ENCODE data around the gene BTBD17.

The BTBD17 gene

DNA sequence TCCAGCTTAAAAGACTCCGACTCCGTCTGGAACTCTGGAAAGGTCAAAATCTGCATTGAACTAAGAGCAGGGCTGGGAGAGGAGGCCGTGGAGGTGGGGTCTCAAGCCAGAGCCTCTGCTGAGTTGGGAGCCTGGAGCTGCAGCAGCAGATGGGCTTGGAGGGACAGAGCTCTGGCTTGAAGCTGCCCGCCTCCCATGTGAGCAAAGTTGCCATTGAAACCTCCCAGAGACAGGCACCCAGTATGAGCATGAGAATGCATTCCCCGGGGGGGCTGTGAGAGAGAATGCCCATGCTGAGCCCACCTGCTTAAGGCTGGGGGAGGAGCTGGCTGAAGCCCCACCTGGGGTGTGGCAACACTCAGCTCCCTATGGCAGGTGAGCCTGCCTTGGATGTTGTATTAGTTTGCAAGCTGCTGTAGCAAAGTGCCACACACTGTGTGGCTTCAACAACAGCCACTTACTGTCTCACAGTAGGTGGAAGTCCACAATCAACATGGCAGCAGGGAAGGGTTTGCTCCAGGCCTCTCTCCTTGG lies 26.1 kb downstream of the BTBD17 start:
- no peak for DNase-seq (ENCODE audit: low spot score)

DNA sequence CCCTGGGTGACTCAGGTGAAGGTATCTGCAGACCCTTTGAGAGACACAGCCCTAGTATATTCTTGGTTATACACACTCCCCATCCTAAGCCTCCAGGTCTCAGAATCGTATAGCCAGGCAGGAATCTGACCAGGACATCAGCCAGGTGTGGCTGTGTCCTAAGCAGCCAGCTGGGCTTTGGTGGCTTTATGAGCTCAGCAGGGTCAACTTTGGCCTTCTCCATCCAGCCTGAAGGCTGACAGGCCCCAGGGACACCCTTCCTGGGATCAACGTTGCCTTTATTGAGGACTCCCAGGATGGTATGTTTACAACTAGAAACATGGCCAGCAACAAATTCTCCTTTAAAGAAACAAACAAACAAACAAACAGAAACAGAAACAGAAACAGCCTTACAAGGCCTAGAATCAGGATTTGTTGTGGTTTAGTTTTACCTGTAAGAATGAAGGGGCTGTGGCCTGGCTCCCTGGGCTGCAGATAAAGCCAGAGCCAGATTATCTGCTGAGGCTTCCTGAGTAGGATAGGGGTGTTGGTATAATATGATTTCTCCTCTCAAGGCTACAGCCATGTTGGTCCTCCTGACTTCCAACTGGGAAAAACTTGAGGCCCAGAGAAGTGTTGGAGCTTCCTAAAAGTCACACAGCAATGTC lies 27.2 kb downstream of the BTBD17 start:
- DNase-seq (ENCODE audit: low spot score) = no peak

DNA sequence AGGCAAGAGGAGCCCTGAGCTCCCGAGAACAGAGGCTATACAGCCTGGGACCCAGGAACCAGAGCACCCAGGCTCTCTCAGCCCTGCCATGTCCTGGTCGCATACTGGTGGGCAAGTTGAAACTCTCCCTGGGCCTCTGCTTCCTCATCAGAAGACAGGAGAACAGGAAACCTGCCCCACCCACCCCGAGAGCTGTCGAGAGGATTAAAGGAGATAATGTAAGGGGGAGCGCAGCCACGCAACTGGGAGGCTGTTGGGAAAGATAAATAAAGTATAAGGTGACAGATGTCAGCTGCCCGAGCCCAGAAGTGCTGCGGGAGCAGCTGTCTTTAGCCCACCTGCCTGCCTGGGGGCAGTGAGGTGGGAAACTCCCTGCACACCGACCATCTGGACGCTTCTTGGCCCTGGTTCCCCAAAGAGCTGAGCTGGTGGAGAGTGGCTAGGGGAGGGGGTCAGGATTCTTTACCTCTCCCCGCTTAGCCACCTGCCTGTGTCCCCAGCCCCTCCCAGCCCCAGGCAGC lies 28.8 kb downstream of the BTBD17 start:
- DNase-seq (ENCODE audit: low spot score) = no peak

DNA sequence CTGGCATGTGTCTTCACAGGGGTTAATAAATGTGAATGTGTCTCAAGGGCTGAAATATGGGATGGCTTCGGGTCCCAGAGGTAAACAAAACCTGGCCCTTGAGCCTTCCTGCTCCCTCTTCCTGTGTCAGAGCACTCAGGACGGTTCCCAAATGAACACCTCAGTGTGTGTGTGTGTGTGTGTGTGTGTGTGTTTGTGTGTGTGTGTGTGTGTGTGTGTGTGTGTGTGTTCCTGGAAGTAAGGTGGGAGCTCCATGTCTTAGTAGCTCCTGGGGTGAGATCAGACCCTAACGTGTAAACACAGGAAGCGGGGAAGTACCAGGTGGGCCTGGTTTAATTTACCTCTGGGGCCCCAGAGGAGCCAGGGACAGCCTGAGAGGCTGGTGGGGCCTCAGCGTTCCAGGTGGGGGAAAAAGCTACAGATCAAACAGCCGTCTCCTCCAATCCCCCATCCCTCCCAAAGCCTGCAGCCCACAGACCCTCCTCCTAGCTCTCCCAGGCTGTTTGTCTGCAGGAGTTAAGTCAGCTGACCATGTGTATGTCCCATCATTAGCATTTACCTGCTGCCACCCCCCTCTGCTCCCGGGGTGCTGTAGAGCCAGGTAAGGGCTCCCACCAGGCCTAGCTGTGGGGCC lies 29.5 kb downstream of the BTBD17 start:
- DNase-seq (ENCODE audit: low spot score) = no peak

DNA sequence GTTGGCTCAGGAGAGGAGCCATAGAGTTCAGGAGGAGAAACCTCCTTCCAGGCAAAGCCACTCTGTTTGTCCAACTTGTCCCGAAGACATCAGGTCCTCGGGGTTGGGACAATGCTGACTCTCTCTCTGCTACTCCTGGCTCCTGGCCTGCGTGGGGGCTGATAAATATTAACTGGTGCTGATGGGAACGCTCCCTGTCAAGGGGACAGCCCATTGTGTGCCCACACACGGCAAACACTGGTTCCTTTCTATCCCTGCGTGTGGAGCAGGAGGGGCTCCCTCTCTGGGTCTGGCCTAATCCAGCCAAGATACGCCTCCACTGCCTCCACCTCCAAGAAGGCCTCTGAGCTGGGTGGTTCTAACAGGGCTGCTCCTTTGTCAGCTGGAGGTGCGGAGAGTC lies 31.2 kb downstream of the BTBD17 start:
- DNase-seq (ENCODE audit: low spot score) = no peak

DNA sequence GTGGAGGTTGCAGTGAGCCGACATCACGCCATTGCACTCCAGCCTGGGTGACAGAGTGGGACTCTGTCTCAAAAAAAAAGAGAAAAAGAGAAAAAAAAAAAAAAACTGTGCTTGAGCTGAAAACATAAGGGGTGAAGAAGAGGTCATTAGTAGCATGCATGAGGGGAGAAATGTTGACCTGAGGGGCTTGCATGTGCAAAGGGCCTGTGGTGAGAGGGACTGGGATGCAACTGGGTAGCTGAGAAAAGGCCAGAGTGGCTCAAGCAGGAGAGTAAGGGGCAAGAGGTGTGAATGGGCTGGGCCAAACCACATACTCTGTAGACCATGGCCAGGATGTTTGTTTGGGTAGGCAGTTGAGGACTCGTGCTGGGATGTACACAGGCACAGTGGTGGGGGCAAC lies 32.3 kb downstream of the BTBD17 start:
- no peak for DNase-seq (ENCODE audit: low spot score)

DNA sequence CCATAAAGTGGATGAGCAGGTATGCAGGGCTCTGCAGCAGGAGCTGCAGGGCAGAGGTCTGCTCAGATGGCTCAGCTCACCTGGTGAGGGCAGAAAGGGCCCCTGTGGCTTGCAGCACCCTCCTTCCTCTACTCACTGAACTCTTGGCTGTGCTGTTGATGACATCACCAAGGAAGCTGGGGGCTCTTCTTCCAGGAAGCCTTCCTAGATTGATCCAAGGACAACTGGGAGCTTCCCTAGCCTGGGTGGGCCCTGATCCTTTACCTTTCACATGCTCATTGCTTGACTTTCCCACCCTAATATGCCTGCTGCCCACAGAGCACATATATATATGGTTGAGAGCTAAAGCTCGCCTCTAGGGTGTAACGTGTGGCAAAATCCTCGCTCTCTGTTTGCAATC lies 33.2 kb downstream of the BTBD17 start:
- DNase-seq (ENCODE audit: low spot score) = no peak

DNA sequence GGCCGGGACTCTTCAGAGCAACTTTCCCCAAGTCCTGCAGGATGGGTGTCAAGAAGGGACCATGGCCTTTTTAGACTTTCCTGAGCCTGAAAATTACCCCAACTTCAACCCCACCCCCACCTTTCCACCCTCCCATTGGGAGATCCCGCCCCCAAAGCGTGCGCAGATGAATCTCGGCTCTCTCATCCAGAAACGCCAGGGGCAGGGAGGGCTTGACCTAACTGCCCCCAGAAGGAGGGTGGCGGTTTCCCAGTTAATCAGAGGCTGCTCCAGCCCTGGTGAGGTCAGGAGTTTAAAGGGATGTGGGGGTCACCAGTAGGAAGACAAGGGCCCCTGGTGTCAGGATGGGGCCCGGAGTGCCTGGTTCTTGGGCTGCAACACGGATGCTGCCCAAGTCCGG lies 35.2 kb downstream of the BTBD17 start:
- DNase-seq (ENCODE audit: low spot score) = no peak

DNA sequence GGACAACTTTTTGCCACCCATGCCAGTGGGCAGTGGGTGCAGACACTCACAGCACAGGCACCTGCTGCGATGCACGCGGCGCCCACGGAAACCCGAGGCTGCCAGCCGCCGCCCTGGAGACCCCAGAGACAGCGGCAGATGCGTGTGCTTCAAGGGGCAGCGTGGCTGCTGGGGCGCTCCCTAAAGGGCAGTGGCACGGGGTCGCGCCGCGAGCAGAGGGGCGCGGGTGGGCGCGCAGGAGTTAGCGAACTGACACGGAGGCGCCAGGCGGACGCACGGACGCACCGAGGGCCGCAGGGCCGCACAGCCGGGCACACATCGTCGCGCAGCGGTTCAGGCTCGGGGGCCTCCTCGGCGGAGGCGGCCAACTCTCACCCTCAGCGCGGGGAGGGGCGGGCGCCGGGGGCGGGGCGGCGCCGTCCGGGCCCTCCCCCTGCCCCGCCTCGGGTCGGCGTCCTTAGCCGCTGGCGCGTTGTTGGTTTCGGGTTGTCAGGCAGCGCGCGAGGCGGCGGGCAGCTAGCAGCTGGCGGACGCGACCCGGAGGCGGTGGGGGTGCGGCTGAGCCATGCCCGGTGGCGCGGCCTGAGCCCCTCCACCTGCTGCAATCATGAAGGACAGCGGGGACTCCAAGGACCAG lies 35.8 kb downstream of the BTBD17 start, which contains the start of gene KIF19:
KIF19 (plus strand) TSS at position 484 of the 637 bp plus-strand sequence; CDS start at position 608, 124 bp downstream.
- no peak for DNase-seq (ENCODE audit: low spot score)

DNA sequence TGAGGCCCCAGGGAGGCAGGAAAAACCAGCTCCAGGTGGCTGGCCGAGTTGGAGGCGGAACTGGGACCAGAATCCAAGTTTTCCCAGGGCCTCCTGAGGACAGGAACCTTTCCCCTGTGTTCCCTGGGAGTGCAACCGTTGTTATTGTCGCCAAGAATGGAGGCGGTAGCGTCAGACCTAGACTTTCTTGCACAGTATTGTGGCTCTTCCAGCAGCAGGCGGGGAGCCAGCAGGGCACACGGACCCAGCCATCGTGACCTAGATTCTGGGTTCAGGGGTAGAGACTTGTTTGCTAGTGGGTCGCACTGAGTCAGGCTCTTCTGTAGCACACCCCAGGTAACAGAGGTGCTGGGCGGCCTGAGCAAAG lies 36.3 kb downstream of the BTBD17 start:
- no peak for DNase-seq (ENCODE audit: low spot score)

DNA sequence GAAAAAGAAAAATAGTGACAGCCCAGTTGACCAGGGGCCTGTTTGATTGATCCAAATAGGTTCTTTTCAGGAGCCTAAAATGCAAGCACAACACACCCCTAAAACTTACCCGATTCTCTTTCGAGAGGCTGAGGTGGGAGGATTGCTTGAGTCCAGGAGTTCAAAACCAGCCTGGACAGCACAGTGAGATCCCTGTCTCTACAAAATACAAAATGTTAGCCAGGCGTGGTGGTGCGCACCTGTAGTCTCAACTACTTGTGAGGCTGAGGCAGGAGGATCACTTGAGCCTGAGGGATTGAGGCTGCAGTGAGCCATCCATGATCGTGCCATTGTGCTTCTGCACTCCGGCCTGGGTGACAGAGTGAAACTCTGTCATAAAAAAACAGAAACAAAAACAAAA lies 37.1 kb downstream of the BTBD17 start:
- DNase-seq (ENCODE audit: low spot score) = no peak

DNA sequence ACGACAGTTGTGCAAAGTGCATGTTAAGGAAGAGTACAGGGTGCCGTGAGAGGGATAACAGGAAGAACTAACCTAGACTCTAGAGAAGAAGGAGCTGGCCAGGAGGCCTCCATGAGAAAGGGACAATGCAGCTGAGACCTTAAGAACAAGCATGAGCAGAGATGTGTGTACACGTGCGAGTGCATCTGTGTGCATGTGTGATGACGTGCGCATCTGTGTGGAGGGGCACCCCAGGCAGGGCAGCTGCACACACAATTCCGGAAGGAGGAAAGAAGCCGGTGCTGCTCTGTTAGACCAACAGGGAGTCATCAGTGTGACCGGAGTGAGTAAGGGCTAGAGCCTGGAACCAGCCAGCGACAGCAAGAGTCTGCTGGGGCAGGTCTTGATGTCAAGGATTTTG lies 43.3 kb downstream of the BTBD17 start:
- DNase-seq (ENCODE audit: low spot score) = no peak

DNA sequence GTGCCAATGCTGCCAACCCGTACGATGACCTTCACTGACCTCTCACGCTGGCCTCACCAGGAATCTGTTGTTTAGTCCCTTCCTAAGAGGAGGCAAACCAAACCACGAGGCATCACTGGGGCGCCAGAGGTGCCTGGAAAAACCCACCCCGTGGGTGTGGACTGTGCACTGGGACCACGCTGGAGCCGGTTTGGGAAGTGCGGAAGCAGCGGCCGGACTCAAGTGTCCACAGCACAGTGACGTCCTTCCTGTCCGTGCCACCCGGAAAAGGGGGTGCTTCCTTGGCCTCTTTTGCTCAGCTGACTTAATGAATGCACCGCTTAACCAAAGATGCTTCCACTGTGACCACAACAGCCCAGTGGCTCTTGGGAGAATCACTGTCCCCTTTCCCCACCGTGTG lies 44.6 kb downstream of the BTBD17 start:
- no peak for DNase-seq (ENCODE audit: low spot score)

DNA sequence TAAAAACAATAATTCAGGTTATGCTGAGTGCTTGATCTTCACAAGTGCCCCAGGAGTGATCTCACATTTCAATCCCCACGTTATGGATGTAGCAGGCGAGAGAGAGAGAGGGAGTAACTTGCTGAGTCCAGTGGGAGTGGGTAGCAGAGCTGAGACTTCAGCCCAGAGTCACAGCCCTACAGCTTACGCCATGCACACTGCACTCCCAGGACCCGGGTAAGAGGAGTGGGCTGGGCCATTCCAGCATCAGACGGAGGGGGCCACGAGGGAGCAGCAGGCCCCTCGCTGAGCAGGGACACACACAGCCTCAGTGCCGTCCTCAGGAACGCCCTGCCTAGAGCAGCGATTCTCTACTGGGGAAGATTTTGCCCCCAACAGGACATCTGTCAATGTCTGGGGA lies 45.4 kb downstream of the BTBD17 start:
- DNase-seq (ENCODE audit: low spot score) = no peak

DNA sequence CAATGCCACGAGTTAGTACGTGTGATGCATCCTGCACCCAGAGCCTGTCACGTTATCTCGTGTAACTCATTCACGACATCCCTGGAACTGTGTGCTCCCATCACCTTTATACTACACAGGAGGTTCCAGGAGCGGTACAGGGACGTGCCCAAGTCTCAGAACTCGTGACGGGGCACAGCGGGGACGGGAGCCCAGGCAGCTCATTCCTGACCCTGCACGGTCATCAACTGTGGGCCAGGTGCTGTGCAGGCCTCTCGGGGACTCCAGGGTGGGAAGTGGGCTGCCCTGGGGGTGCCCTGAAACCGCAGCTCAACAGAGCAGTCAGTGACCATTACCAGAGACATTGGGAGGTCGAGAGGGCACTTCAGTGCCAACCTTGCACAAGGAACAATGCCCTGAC lies 46.8 kb downstream of the BTBD17 start:
- no peak for DNase-seq (ENCODE audit: low spot score)

DNA sequence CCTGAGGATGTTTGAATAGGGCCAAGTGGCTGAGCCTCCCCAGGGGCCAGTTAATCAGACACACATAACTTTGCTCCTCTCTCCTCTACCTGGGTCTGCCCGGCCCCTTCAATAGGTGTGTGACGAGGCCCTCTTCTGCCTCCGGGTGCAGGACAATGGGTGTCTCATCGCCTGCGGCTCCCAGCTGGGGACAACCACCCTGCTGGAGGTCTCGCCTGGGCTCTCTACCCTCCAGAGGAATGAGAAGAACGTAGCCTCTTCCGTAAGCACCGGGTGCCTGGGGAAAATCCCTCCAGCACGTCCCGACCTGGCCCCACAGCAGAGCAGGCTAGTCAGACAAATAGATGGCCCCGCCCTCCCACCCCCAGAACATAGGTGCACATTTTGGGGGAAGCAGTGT lies 51.8 kb downstream of the BTBD17 start:
- DNase-seq (ENCODE audit: low spot score) = no peak

DNA sequence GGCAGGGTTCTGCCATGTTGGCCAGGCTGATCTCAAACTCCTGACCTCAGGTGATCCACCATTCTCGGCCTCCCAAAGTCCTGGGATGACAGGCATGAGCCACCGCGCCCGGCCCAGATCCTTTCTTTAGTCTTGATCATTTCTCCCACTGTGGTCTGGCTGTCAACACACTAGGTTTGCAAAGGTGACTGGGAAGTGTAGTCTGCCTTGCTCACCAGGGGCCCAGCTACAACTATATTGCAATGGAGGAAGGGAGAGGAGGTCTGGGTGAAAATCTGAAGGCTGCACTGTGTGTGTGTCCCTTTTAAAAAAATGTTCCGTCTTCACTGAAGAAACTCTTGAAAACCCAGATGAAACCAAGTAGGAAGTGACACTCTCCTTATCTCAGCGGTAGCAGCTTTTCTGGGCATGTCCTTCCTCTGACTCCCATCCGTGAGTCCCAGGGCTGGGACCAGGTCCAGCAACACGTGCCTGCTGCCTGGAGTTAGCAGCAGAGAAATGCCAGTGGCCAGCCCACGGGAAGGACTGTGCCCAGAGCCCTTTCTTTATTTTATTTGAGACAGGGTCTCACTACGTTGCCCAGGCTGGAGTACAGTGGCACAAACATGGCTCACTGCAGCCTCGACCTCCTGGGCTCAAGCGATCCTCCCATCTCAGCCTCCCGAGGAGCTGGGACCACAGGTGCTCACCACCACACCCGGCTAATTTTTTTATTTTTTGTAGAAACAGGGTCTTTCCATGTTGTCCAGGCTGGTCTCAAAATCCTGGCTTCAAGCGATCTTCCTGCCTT lies 53.5 kb downstream of the BTBD17 start:
- no peak for DNase-seq (ENCODE audit: low spot score)
